ENCODE data around the gene HPS3. TPM values are rescaled to one million over a fixed set of nuclear protein-coding genes. Genes with fewer than 3 reads are reported as not detected.

The HPS3 gene
- polyA plus RNA-seq, 2 of the 4 experiments (the other 2 are of a cell fraction) = 28.4 to 48.0 TPM

GRCh38 chr3:149115114-149115513, 14.3 kb upstream of the HPS3 start:
- TF ChIP-seq ZNF302 (CRISPR knock-in tag; IDR thresholded peaks at IDR 0.05) (no peak), BHLHE40 (IDR thresholded peaks at IDR 0.05; ENCODE audit: low read depth, low read length) (no peak), CTCF (IDR thresholded peaks at IDR 0.05) (no peak), HMGXB4 (CRISPR knock-in tag; IDR thresholded peaks at IDR 0.05; ENCODE audit: borderline replicate concordance) (no peak), EHF (CRISPR knock-in tag; IDR thresholded peaks at IDR 0.05) (no peak), FOSL2 (IDR thresholded peaks at IDR 0.05) (no peak), FOSL2 (CRISPR knock-in tag; IDR thresholded peaks at IDR 0.05) (no peak), MYC (IDR thresholded peaks at IDR 0.05; ENCODE audit: borderline replicate concordance, low read length) (no peak), JUNB (IDR thresholded peaks at IDR 0.05) (no peak), HEYL (CRISPR knock-in tag; IDR thresholded peaks at IDR 0.05) (no peak), HES2 (IDR thresholded peaks at IDR 0.05) (no peak), NR3C1 (IDR thresholded peaks at IDR 0.05) (no peak), SREBF2 (IDR thresholded peaks at IDR 0.05) (no peak), FOSB (CRISPR knock-in tag; IDR thresholded peaks at IDR 0.05) (no peak), HOXB5 (CRISPR knock-in tag; IDR thresholded peaks at IDR 0.05) (no peak), ESRRA (IDR thresholded peaks at IDR 0.05; ENCODE audit: borderline replicate concordance, low read length) (no peak)
- FAIRE-seq (no peak), DNase-seq (ENCODE audit: low read depth in 1 of 2, low spot score in 1 of 2) (no peak), ATAC-seq (no peak)
- ChIA-PET POLR2A (no interaction called here), CTCF (no interaction called here)
- H3K4me1 ChIP-seq = no peaks in the 10 kb centered on the region
- H3K4me3 ChIP-seq = no peak overlapping the region
- H3K27ac ChIP-seq = no peak overlapping the region
- H3K4me2 ChIP-seq = no peak overlapping the region
- 85% methylated on average over 3 of the region's 5 CpGs for WGBS (ENCODE audit: missing lambda C conversion rate)
- H3K9me3 ChIP-seq = no peaks in the 10 kb centered on the region

- ATAC-seq (no peak), FAIRE-seq (no peak), DNase-seq (ENCODE audit: low read depth in 1 of 2, low spot score in 1 of 2) (no peak)
- peaks cover 12% of the 10 kb centered on the region for H3K4me1 ChIP-seq
- H3K4me3 ChIP-seq = no peak overlapping the region
- H3K9me3 ChIP-seq = no peaks in the 10 kb centered on the region
- peak overlapping the region in 1 of 2 experiments; percentile 35; a peak in 1 of 6 replicates for H3K27ac ChIP-seq
- ChIA-PET CTCF (interaction anchor here (1.1 to 8.3 kb wide), 15 partner anchors 9 to 383 kb away, joined by 3 to 114 read pairs (median 16); partner anchors contain the start of gene TM4SF18), POLR2A (no interaction called here)
- no peak overlapping the region for H3K4me2 ChIP-seq
- WGBS (ENCODE audit: missing lambda C conversion rate) = 66% methylated on average over 9 of the region's 9 CpGs
- TF ChIP-seq BCL3 (IDR thresholded peaks at IDR 0.05) = no peak
- TF ChIP-seq USF2 (IDR thresholded peaks at IDR 0.05) = no peak
- no peak for TF ChIP-seq ELK1 (IDR thresholded peaks at IDR 0.05; ENCODE audit: low read depth, low read length)
- TF ChIP-seq JUNB (IDR thresholded peaks at IDR 0.05) = no peak
- no peak for TF ChIP-seq EHMT2 (IDR thresholded peaks at IDR 0.05; ENCODE audit: low read depth)
- no peak for TF ChIP-seq MAX (IDR thresholded peaks at IDR 0.05)
- TF ChIP-seq KDM1A (IDR thresholded peaks at IDR 0.05; ENCODE audit: low read depth) = no peak
- TF ChIP-seq MAZ (IDR thresholded peaks at IDR 0.05; ENCODE audit: borderline replicate concordance, low read depth, low read length) = no peak
- no peak for TF ChIP-seq KDM5A (IDR thresholded peaks at IDR 0.05)
- no peak for TF ChIP-seq ZNF302 (CRISPR knock-in tag; IDR thresholded peaks at IDR 0.05)
- TF ChIP-seq RNF2 (IDR thresholded peaks at IDR 0.05; ENCODE audit: borderline replicate concordance, low read depth) = no peak
- TF ChIP-seq ZFP36 (IDR thresholded peaks at IDR 0.05; ENCODE audit: borderline replicate concordance, partially characterized antibody) = no peak
- TF ChIP-seq NPAS2 (CRISPR knock-in tag; IDR thresholded peaks at IDR 0.05; ENCODE audit: borderline replicate concordance) = no peak
- TF ChIP-seq GATA3 (IDR thresholded peaks at IDR 0.05; ENCODE audit: borderline replicate concordance) = no peak
- TF ChIP-seq NFE2L2 (conservative IDR thresholded peaks at IDR 0.05; ENCODE audit: low read length) = no peak
- no peak for TF ChIP-seq POLR2A (IDR thresholded peaks at IDR 0.05; ENCODE audit: low read length)
- TF ChIP-seq JUN (IDR thresholded peaks at IDR 0.05) = no peak
- no peak for TF ChIP-seq FOSL2 (IDR thresholded peaks at IDR 0.05)
- TF ChIP-seq FOSL2 (CRISPR knock-in tag; IDR thresholded peaks at IDR 0.05) = no peak
- no peak for TF ChIP-seq ESRRA (IDR thresholded peaks at IDR 0.05; ENCODE audit: borderline replicate concordance, low read length)
Measured at GRCh38 chr3:149118724-149119123, 10.7 kb upstream of the HPS3 start.
